SU-DHL-6 (cell line): ENCODE measurements around the gene ARPC4.

Source experiments
- H2AFZ ChIP-seq: fragments of 200-600 bp; sonication (generic); 2 replicates; pipeline ENCODE4 v1.6.1; 2014; ENCODE audit warnings: low read depth, mild to moderate bottlenecking, moderate library complexity, mixed read lengths, antibody characterized with exemption, low read length; ENCODE audit not compliant: severe bottlenecking
- H3F3A ChIP-seq: fragments of 200-600 bp; shearing (Covaris generic); 2 replicates; pipeline ENCODE4 v1.6.0; 2016; ENCODE audit warnings: antibody characterized with exemption, mild to moderate bottlenecking; ENCODE audit not compliant: insufficient read depth
- H3K27ac ChIP-seq: fragments of 200-600 bp; sonication (generic); 2 replicates; pipeline ENCODE4 v1.5.1; 2016; ENCODE audit warnings: low read depth, mild to moderate bottlenecking, low read length, moderate library complexity, mixed read lengths
- H3K27me3 ChIP-seq: fragments of 200-600 bp; sonication (generic), shearing (Covaris generic); 2 replicates; pipeline ENCODE4 v1.6.0; 2014; ENCODE audit warnings: mild to moderate bottlenecking, low read length
- H3K36me3 ChIP-seq: fragments of 200-600 bp; sonication (generic); 2 replicates; pipeline ENCODE4 v1.6.1; 2014; ENCODE audit warnings: mild to moderate bottlenecking, low read length, mixed read lengths
- H3K4me2 ChIP-seq: fragments of 300-600, 200-600 bp; shearing (Covaris generic), sonication (generic); 2 replicates; pipeline ENCODE4 v1.6.0; 2014; ENCODE audit warnings: low read length, low read depth, mild to moderate bottlenecking; ENCODE audit not compliant: poor library complexity, severe bottlenecking
- H3K4me3 ChIP-seq: fragments of 200-600 bp; sonication (generic); 2 replicates; pipeline ENCODE4 v1.5.1; 2014; ENCODE audit warnings: antibody characterized with exemption, low read length, mild to moderate bottlenecking, mixed read lengths; ENCODE audit not compliant: insufficient read depth, poor library complexity, severe bottlenecking
- H3K79me2 ChIP-seq: fragments of 200-600 bp; sonication (generic); 2 replicates; pipeline ENCODE4 v1.6.1; 2014; ENCODE audit warnings: mild to moderate bottlenecking, low read length, moderate library complexity; ENCODE audit not compliant: insufficient read depth
- H3K9ac ChIP-seq: fragments of 200-600 bp; sonication (generic); 2 replicates; pipeline ENCODE4 v1.7.0; 2014; ENCODE audit warnings: mild to moderate bottlenecking, low read length
- H3K9me2 ChIP-seq: fragments of 200-600 bp; sonication (generic); replicated peaks from 2 replicates; pipeline ENCODE4 v1.6.1; 2014; ENCODE audit warnings: low read length; ENCODE audit not compliant: insufficient read depth
- H3K9me3 ChIP-seq: fragments of 200-600 bp; sonication (generic); 2 replicates; pipeline ENCODE4 v1.6.1; 2014; ENCODE audit warnings: low read length, mixed read lengths; ENCODE audit not compliant: insufficient read depth
- H4K20me1 ChIP-seq: fragments of 200-600 bp; sonication (generic); 2 replicates; pipeline ENCODE4 v1.6.1; 2014; ENCODE audit warnings: low read depth, mild to moderate bottlenecking, antibody characterized with exemption, low read length, moderate library complexity, mixed read lengths
- CTCF ChIP-seq: fragments of 200-600 bp; sonication (generic); IDR thresholded peaks from one replicate; pipeline ENCODE4 v1.5.1; 2017; ENCODE audit warnings: antibody characterized with exemption, mild to moderate bottlenecking, low read length, moderate library complexity; ENCODE audit not compliant: insufficient read depth, poor library complexity, severe bottlenecking
- EZH2phosphoT487 ChIP-seq: fragments of 200-600 bp; sonication (generic), shearing (Covaris generic); conservative IDR thresholded peaks from 2 replicates; pipeline ENCODE4 v1.6.1; 2018; ENCODE audit warnings: mild to moderate bottlenecking, antibody characterized with exemption, low read length, moderate library complexity, mixed read lengths

Gene ARPC4

DNA sequence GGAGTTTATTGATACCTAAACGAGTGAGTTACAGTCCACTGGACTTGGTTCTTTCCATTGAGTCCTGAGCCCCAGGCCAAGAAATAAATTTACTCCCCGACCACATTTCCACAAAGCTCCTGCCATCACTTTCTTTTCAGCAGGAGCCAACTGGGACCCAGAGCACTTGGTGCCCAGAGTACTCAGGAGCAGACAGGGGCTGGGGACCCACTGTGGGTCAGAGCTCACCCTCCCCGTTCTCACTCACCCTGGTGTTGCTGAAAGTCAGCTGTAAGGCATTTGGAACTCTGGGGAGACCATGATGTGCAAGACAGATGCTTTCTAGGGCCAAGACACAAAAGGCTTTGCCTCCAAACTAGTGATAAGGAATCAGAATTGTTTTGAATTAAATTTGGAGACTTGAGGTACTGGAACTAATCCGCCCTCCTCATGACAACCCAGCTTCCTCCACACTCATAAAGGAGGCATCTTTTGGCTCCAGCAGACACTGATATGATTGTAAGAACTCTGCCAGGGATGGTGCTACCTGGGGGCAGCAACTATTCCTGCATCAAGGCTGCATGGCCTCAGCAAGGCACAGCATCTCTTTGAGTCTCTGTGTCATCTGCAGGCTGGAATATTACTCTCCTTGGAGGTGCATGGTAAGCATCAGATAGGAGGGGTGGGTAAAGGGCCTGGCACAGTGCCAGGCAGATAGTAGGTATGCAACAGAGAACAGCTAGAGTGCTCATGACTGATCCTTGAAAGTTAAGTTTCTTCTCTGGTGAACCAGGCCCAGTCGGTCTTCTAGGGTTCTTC lies 15.8 kb upstream of the ARPC4 start:
- Histone ChIP-seq H3K4me2 (no peak overlapping the region), H3K9me3 (no peaks in the 10 kb centered on the region), H3K4me3 (no peak overlapping the region), H3K9ac (no peak overlapping the region), H3K79me2 (no peaks in the 10 kb centered on the region), H3K36me3 (peaks cover 4% of the 10 kb centered on the region; the same call in 1 of the 2 replicates), H3F3A (peaks cover 25% of the 10 kb centered on the region), H2AFZ (no peak overlapping the region), H3K27me3 (no peaks in the 10 kb centered on the region), H3K9me2 (no peaks in the 10 kb centered on the region), H4K20me1 (no peaks in the 10 kb centered on the region), H3K27ac (no peak overlapping the region)
- no peak for TF ChIP-seq CTCF
- no peak for TF ChIP-seq EZH2phosphoT487

- Histone ChIP-seq H3K4me3 (no peak overlapping the region), H3K27me3 (no peaks in the 10 kb centered on the region), H3K9me2 (no peaks in the 10 kb centered on the region), H2AFZ (no peak overlapping the region), H3K9me3 (no peaks in the 10 kb centered on the region), H3K27ac (no peak overlapping the region), H3K36me3 (peaks cover 4% of the 10 kb centered on the region; the same call in 1 of the 2 replicates), H4K20me1 (no peaks in the 10 kb centered on the region), H3K79me2 (no peaks in the 10 kb centered on the region), H3F3A (peaks cover 29% of the 10 kb centered on the region), H3K9ac (no peak overlapping the region), H3K4me2 (no peak overlapping the region)
- TF ChIP-seq EZH2phosphoT487 (no peak), CTCF (no peak)
Measured at GRCh38 chr3:9777694-9778021, 15.2 kb upstream of the ARPC4 start.

GRCh38 chr3:9778143-9779074 lies 14.5 kb upstream of the ARPC4 start:
- no peak overlapping the region for H3K27ac ChIP-seq
- no peaks in the 10 kb centered on the region for H3K27me3 ChIP-seq
- no peak overlapping the region for H2AFZ ChIP-seq
- TF ChIP-seq CTCF (no peak), EZH2phosphoT487 (no peak)
- H3K79me2 ChIP-seq, result no peaks in the 10 kb centered on the region
- H3K9me3 ChIP-seq, result no peaks in the 10 kb centered on the region
- H4K20me1 ChIP-seq, result no peaks in the 10 kb centered on the region
- H3K4me2 ChIP-seq, result no peak overlapping the region
- H3K9ac ChIP-seq, result no peak overlapping the region
- peaks cover 4% of the 10 kb centered on the region; the same call in 1 of the 2 replicates for H3K36me3 ChIP-seq
- H3F3A ChIP-seq, result peaks cover 34% of the 10 kb centered on the region
- H3K9me2 ChIP-seq, result no peaks in the 10 kb centered on the region
- no peak overlapping the region for H3K4me3 ChIP-seq
